ENCODE measurements around the gene KLK14. TPM values are rescaled to one million over a fixed set of nuclear protein-coding genes. Genes with fewer than 3 reads are reported as not detected.

KLK14 gene
- total and polyA plus RNA-seq, 7 donors, result 0.20 TPM; not detected in 6

- no peak for DNase-seq
- intact Hi-C loops (cut with DNase I), result no loop called here
- Histone ChIP-seq H3K27me3 (ENCODE audit: insufficient read depth in 3 of 3, low read length in 2 of 3) (peaks cover 0 to 6% (median 0%) of the 10 kb centered on the region in 3 donors), H3K4me3 (no peak overlapping the region), H3K4me1 (no peaks in the 10 kb centered on the region), H3K27ac (no peak overlapping the region), H3K36me3 (ENCODE audit: insufficient read depth in 1 of 2, low read depth in 1 of 2) (no peaks in the 10 kb centered on the region), H3K9me3 (no peaks in the 10 kb centered on the region)
- no peak for TF ChIP-seq CTCF (IDR thresholded peaks at IDR 0.05)
- ATAC-seq, result no peak
- 72 to 78% (median 73%) methylated on average over 9 of the region's 9 CpGs for WGBS, 3 donors
Observed at GRCh38 chr19:51124216-51124615, 41.5 kb upstream of the KLK14 start.

- H3K27me3 ChIP-seq (ENCODE audit: insufficient read depth in 3 of 3, low read length in 2 of 3), result peaks cover 0 to 6% (median 0%) of the 10 kb centered on the region in 3 donors
- ATAC-seq (no peak), DNase-seq (no peak)
- TF ChIP-seq CTCF (IDR thresholded peaks at IDR 0.05), result no peak
- H3K27ac ChIP-seq, result no peak overlapping the region
- no peaks in the 10 kb centered on the region for H3K36me3 ChIP-seq (ENCODE audit: insufficient read depth in 1 of 2, low read depth in 1 of 2)
- WGBS, 3 donors, result 66 to 75% (median 67%) methylated on average over 9 of the region's 9 CpGs
- intact Hi-C loops (cut with DNase I), result no loop called here
- no peak overlapping the region for H3K4me3 ChIP-seq
- H3K9me3 ChIP-seq, result no peaks in the 10 kb centered on the region
- H3K4me1 ChIP-seq, result no peaks in the 10 kb centered on the region
Observed at GRCh38 chr19:51123802-51124201, 41.1 kb upstream of the KLK14 start.

- intact Hi-C loops (cut with DNase I), result no loop called here
- Histone ChIP-seq H3K36me3 (ENCODE audit: insufficient read depth in 1 of 2, low read depth in 1 of 2) (no peaks in the 10 kb centered on the region), H3K27me3 (ENCODE audit: insufficient read depth in 3 of 3, low read length in 2 of 3) (peaks cover 0 to 6% (median 0%) of the 10 kb centered on the region in 3 donors), H3K4me1 (no peaks in the 10 kb centered on the region), H3K27ac (no peak overlapping the region), H3K9me3 (no peaks in the 10 kb centered on the region), H3K4me3 (no peak overlapping the region)
- WGBS, 3 donors, result 47 to 65% (median 62%) methylated on average over 6 of the region's 6 CpGs
- ATAC-seq (no peak), DNase-seq (no peak)
- no peak for TF ChIP-seq CTCF (IDR thresholded peaks at IDR 0.05)
Observed at GRCh38 chr19:51123381-51123800, 40.7 kb upstream of the KLK14 start.

GRCh38 chr19:51122112-51122981 lies 39.7 kb upstream of the KLK14 start:
- DNase-seq (no peak), ATAC-seq (no peak)
- no peaks in the 10 kb centered on the region for H3K4me1 ChIP-seq
- intact Hi-C loops (cut with DNase I), result no loop called here
- no peaks in the 10 kb centered on the region for H3K9me3 ChIP-seq
- H3K36me3 ChIP-seq (ENCODE audit: insufficient read depth in 1 of 2, low read depth in 1 of 2), result no peaks in the 10 kb centered on the region
- no peak for TF ChIP-seq CTCF (IDR thresholded peaks at IDR 0.05)
- WGBS, 3 donors, result 69 to 74% (median 70%) methylated on average over 22 of the region's 22 CpGs
- no peak overlapping the region for H3K27ac ChIP-seq
- peaks cover 0 to 6% (median 0%) of the 10 kb centered on the region in 3 donors for H3K27me3 ChIP-seq (ENCODE audit: insufficient read depth in 3 of 3, low read length in 2 of 3)
- H3K4me3 ChIP-seq, result no peak overlapping the region
